GM19463 (cell line): ENCODE measurements around the gene DEGS2.

Source experiments
- ATAC-seq: cut with Tn5 transposase; IDR thresholded peaks from one replicate; pipeline ENCODE4 v1.9.1; 2021; ENCODE audit warnings: mild to moderate bottlenecking, moderate library complexity; ENCODE audit not compliant: unreplicated experiment

The DEGS2 gene

DNA sequence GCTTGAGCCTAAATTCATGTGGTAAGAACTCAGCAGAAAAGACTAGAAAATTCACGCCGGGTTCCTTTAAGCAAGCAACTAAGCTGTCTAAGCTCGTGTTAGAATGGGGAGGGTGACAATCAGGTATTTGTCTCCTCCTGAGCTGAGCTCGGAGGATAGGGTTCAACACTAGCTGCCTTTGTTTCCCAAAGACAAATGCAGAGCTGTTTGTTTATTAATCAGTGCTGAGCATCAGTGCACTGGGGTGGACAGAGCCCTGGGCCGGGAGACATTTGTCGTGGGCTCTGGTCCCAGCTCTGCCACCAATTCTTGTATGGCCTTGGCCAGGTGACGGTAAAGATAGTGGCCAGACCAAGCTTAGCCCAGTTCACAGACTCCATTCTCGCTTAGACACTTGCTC lies 43.7 kb downstream of the DEGS2 start:
- no peak for ATAC-seq

DNA sequence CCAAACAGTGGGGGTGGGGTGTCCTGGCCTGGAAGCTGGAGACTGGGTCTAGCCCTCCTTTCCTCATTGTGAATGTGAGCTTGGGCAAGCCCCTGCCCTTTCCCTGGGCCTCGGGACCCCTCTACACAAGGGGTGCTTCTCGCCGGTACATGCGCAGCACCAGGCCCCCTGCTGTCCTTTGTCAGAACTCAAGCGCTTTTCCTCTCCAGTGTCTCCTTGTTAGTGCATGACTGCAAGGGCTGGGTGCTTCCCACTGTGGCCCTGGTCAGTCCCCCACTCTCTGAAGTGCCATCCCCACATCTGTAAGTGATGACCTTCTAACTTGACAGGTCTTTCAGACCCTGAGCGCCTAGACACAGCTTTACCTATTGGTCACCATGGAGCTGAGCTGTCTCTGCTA lies 44.2 kb downstream of the DEGS2 start:
- ATAC-seq = no peak

DNA sequence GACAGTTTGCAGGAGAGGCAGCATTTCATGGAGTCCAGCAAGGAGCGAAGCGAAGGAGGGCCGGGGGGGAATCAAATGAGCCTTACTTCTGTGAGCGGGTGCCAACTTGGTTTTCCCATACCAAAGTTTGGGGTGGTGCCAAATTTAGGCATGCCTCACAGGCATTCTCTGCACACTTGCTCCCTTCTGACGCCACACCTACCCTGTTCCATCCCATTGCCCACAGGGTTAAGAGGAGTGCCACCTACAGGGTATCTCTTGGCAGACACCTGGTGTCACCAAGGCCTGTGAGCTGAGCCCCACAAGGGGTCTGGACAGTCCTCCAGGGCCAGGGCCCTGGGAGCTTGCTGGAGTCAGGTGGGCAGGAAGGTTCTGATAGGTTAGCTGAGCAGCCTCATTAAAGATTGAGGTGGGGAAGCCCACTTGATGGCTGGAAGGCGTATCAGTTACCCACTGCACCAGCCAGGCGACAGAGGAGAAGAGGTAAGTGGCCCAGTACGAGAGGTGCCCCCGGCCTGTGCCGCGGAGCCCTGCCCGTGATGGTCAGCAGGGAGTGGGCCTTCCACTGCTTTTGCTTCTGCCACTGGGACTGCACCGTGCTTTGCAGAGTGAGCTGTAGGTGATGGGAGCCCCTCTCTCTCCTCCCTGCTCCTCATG lies 45.2 kb downstream of the DEGS2 start:
- no peak for ATAC-seq

DNA sequence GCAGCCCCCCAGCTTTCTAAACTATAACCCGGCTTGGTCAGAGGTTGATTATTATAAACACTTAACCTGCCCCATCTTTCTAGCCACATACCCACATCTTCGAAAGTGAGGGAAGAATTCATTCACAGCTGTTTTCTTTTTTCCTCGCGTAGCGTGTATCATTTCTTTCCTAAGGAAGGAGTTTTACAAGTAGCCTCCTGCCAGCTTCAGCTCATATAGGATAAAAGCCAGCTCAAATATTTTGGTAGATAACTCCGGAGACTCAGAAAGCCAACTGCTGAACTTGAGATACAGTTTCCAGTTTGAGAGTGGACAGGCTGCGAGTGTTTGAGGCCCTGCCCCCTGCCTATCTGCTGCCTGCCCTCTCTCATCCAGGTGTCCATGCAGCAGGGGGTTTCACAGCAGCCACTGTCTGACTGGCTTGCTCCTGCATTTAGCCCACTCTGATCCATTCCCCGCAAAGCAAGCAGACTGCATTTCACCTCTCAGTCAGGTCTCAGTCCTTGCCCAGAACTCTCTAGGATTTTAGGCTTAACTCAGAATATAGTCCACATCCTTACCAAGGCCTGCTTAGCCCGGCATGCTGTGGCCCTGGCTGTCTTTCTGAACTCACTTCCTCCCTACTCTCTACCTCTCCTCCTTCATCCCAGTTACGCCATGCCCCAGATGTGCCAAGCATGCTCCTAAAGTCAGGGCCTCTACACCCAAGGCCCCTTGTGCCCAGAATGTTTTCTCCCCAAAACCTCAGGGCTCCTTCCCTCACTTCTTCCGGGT lies 47.3 kb downstream of the DEGS2 start:
- no peak for ATAC-seq

DNA sequence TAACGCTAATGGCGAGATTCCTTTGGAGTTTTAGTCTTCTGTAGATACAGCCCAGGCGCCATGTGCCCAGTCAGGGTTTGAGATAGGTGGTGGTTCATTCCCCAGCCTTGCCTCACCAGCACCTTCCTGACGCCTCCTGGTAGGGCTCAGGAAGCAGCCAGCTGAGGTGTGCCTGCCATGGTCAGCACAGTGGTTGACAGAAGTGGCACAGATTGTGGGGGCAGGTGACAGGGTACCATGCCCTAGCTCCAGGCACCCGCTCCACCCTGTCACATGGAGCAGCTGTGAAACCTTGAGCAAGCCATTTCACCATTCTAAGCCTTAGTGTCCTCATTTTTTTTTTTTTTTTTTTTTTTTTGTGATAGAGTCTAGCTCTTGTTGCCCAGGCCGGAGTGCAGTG lies 48.6 kb downstream of the DEGS2 start:
- no peak for ATAC-seq

DNA sequence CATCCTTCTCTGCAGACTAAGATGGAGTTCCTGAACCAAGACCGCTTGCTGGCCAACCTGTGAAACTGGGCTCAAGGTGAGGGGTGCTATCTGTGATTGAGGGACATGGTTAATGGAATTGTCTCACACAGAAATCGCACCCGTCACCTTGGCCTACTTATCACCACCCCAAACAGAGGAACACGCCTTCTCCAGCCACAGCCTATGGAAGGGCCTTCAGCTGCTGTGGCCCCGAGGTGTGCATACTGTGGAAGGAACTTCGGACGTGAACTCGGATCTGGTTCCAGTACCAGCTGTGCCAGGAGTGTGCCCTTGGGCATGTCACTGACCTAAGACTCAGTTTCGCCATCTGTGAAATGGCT lies 49.9 kb downstream of the DEGS2 start:
- ATAC-seq = no peak

DNA sequence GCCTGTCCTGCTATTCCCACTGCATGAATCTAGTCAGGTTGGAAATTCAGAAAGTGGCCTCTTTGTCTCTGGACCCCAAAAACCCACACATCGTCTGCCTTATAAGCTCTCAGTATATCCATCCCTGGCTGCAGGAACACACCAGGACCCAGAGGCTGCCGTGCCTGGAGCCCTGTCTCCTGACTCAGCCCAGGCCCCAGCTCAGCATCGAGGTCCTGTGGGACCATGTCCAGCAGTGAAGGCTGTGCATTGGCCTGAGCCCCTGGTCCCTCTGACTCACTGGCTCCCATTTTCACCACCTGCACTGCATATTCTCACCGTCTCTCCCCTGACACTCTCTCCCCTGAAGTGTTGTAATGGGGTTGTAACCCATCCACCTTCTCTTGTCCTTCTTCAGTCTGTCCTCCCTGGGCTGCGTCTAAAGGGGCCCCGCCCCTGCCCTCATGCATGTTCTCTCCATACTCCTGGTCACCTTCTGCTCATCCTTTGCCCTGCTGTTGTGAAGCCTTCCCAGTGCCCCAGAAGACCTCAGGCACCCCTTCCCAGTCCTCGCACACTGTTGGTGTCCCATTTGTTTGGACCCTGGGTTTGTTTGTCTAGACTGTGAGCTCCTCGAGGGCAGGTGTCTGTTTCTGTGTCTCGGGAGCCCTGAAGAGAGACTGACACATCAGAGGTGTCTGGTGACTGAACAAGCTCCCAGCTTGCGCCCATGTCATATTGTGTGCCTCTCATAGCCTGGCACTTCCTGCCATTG lies 50.4 kb downstream of the DEGS2 start:
- ATAC-seq = no peak

DNA sequence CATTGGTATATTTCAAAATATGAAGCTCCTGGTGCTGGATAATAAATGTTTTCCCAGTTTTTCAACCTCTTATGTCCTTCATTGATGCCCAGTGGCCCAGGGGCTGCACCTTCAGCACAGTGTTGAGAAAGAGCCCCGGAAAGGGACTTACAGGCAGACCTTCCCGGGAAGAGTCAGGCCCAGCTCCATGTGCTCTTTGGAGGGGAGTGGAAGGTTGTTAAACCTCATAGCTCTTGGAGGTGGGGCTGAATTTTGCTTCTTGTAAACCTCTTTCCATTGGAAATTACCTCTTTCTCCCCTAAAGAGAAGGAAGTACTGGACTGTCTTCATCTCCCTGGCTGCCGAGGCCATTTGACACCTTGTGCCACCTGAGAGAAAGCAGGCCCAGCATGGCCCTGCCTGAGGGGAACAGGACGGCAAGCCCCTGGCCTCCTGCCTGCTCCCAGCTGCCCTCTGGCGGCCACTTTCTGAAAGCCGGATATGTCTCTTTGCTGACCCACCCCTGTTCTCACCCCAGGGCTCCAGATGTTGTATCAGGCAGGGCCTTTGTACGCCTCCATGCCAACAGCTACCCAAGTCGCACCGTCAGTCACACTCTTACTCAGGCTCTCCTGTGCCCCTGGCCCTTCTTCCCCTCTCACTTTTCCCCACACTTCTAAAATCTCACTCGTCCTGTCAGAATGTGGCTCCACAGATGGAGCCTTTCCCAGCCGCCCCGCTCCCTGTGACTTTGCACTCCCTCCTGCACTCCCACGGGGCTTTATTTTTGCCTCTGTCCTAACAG lies 51.2 kb downstream of the DEGS2 start:
- ATAC-seq = peak; percentile 88

DNA sequence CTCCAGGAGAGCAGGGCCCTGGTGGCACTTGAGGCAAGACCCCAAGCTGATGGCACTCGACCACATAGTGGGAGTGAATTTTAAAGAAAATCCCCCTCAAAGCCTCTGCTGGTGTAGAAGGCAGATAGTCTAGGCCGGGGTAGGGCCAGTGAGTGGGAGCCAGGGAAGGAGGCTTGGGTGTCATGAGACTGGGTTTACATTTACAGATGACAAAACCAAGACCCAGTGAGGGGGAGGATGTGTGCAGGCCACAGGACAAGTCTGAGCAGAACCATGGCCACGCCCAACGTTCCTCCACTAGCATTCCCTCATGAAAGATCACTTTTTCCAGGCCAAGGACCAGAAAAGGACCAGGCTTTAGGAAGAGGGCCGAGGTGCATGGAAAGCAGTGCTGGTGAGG lies 52.2 kb downstream of the DEGS2 start:
- ATAC-seq = no peak

DNA sequence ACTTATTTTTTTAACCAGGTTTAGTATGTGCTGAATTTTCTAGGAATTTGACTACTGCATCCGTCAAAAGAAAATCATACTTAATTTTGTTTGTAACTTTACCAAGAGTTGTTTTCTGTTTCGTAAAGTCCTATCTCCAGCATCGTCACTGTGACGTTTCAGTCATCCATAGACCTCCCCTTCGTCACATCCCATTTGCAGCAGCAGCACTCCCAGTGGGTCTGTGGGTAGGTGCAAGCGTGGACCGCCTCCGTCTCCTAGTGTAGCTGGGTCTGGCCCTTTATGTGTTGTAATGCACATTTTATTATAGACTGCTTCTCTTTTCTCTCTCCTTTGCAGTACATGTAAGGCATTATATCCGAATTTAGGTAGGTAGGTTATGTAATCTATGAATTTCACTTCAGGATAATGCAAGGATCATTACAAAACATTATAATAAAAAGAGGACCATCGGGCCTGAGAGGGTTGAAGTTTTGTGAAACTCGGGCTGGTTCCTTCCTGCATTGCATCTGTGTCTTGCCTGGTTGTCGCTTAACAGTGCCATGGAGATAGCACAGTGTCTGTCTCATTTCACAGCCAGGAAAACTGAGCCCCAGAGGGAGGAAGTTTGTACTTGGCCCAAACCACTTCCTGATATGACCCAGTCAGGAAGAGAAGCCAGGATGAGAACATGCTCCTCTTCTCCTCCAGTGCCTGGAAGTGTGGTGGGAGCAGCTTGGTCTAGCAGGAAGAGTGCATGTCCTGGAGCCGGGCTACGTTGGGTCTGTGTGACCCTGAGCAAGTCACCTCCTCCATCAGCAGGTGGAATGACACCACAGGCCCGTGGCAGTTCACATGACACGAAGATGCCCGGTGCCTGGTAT lies 53.0 kb downstream of the DEGS2 start:
- ATAC-seq = no peak

DNA sequence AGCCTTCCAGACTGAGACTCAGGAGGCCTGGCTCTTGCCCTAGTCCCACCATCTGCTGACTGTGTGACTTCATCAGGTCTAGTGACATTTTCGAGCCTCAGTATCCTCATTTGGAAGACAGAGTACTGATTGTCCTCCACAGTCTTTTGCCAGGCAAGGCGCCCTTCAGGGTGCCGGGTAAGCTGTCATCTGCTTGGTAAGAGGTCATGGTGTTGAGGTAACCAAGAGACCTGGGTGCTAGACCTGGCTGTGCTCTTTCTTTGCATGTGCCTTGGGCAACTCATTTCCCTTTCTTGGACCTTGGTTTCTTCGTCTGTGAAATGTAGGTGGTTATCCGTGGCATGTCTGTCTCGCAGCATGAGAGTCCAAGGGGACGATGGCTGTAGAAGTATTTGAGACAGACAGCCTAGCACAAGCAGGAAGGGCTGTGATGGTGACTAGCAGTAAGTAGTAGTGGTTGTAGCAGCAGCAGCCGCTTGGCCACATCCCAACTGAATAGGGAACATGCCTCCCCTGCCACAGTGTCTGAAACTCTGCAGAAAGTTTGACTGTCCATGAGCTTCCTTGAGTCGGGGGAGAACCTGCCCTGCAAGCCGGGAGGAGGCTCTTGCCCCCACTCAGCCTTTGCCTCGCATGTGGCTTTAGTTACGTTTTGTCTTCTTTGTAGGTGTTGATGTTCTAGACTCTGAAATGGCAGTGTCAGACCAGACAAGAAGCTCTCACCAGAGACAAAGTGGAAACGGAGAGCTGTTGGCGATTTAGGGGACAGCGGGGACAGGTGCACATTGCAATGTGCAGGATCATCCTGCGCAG lies 53.9 kb downstream of the DEGS2 start:
- ATAC-seq = no peak

DNA sequence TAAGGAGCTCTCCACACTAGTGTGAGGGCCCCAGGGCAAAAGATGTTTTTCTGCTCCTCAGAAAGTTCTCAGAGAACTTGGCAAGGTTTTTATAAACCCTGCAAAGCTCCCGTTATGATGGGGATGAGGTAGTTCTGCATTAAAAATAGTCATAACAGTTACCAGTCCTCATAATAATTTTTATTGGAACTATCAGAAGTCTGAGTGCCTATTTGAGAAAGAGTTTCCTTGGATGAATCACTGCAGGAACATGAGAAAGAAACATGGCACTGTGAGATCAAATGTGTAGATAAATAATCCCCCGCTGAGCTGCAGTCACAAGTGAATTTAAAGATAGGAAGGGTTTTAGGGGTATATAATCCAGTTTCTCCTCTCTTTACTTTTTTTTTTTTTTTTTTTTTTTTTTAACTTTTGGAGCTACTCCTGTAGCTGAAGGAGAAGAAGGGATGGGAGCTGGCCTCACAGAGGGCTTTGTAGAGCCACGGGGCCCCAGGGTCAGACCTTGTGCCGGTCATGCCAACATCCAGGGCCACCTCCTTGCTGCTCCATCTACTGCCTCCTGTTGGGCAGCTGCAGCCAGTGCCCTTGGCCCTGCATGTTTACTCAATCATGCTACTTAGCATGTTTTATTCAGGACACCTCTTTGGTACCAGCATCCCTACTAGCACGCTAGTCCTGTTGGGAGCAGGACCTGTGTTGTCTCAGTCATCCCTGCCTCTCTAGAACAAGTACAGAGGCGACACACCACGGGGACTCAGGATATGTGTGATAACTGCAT lies 54.7 kb downstream of the DEGS2 start:
- ATAC-seq = no peak

DNA sequence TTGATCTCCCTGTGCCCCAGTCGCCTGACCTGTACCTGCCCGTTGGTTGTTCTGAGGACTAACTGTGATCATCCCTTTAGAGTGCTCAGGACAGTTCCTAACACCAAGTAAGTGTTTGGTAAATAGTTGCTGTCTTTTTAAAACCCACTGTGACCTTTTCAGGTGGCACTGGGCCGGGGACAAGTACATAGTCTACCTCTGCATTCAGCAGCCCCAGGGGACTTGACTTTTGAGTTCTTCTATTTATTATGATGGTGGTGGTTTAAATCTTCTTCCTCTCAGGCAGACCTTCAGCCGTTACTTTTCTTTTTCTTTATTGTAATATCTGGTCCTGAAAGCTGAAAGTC lies 55.5 kb downstream of the DEGS2 start:
- ATAC-seq = no peak

DNA sequence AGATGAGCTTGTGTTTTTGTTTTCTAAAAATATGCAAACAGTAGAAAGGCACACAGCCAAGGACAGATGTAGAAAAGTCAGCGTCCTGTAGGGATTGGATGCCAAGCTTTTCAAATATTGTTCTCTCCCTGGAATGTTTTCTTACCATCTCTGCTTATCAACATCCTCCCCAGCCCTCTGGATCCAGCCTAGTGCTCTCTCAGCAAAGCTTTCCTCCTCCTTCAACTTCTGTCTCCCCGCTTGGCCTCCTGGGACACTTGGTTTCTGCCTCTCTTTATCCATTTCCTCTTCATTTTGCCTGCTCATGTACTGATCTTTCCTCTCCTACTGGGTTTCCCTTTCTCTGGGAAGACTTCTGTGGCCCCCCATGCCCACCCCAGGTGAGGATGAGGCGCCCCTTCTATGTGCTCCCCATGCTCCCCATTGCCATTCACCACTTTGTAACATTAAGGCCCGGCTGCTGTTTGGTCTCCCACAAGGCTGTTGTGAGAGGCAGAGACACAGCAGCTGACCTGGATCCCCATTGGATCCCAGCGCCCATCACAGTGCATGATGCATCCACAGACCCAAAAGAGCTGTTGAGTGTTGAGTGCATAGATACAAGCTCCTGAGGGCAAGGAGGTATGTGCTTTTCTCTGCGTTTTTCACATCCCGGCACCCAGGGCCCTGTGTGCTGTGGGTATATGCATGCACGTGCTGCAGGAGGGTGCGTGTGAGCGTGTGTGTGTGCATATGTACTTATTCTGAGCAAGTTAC lies 56.0 kb downstream of the DEGS2 start:
- no peak for ATAC-seq

DNA sequence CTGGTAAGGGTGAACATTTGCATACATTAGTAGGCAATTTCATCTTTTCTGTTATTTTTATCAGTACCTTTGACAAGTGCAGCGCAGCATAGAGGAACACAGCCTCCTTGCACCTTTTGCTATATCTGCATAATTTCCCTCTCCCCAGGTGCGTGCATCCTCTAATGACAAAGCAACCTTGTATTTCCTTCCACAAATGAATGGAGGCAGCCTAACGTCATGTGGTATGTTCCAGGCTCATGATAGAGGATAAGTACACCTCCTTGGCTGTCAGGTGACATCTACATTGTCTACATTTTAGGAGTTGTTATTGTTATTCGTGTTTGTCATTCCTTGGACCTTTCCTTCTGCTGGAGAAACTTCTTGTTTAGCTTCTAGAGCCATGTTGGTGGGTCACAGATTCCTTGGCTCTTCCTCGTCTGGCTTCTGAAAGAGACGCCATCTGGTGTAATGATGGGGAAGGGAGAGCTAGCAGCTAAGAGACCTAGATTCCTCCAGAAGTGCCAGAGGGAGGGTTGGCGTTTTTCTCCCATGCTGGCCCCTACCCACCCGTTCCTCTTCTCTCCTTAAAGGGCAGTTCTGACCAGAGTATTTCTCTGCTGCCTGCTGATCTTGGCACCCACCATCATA lies 57.2 kb downstream of the DEGS2 start:
- no peak for ATAC-seq

DNA sequence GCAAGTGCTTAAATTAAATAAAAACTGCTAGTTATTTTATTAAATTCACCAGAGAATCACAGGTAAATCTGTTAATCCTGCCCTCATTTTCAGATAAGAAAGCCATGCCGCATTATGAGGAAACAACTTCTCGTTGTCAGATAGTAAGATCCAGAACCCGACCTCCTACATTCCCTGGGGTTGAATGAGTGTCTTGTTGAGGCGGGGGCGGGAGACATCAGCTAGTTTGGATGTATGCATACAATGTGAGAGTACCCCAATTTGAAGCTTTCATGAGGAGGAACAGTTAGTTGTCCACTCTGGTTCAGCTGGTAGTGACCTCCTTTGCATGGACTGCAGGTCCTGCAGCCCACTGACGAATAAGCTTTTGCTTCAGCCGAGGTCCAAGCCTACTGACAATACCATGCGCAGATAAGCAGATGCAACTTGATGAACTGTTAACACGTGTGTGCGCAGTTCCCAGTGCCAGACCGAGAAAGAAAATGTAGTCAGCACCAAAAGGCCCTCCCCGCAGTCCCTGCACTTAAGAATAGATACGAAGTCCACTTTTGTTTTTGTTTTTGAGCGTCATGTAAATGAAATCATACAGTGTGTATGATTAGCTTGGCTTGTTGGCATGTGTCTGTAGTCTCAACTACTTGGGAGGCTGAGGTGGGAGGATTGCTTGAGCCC lies 59.3 kb downstream of the DEGS2 start:
- ATAC-seq = no peak

DNA sequence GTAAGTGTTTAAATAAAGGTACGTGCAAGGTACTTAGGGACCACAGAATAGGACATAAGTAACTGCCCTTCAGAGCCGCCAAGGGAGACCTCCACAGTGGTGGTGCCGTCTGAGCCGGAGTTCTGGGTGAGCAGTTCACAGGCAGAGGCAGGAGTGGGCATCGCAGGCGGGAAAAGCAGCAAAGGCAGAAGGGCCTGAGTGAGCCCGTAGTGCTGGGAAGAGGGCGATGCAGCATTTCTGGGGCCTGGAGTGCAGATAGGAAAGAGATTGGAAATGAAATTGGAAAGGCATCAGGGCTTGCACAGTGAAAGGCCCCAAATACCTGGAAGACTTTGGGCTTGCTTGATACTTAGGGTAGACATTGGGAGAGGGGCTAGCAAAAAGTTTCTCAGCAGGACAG lies 61.3 kb downstream of the DEGS2 start:
- ATAC-seq = no peak
